Central memory CD8-positive, alpha-beta T cell (primary cell): Measurements from ENCODE around the gene LNPEP.

Experiments used
- ATAC-seq: fragments of 150-1000 bp; cut with Tn5 transposase; replicated peaks from 2 replicates; pipeline ENCODE4 v1.10.0; 2022; ENCODE audit warnings: mild to moderate bottlenecking, moderate FRiP score, moderate number of reproducible peaks; ENCODE audit not compliant: poor library complexity, severe bottlenecking; ENCODE audit errors: extremely low read depth
- DNase-seq, 2 donors: peaks; one replicate each; pipeline ENCODE4 v3.0.0; 2021; ENCODE audit warnings: low spot score in 2 of 2
- H3K27ac Mint-ChIP-seq: one replicate; pipeline ENCODE4 v1.8.0; 2022; ENCODE audit warnings: low read depth, mild to moderate bottlenecking, moderate library complexity, mixed read lengths
- H3K27me3 Mint-ChIP-seq: one replicate; pipeline ENCODE4 v1.8.0; 2022; ENCODE audit warnings: mixed read lengths
- H3K36me3 Mint-ChIP-seq: one replicate; pipeline ENCODE4 v1.8.0; 2022; ENCODE audit warnings: mild to moderate bottlenecking, moderate library complexity, mixed read lengths; ENCODE audit not compliant: insufficient read depth
- H3K4me1 Mint-ChIP-seq: one replicate; pipeline ENCODE4 v1.8.0; 2022; ENCODE audit warnings: mixed read lengths
- H3K4me3 Mint-ChIP-seq: one replicate; pipeline ENCODE4 v1.8.0; 2022; ENCODE audit warnings: mild to moderate bottlenecking, moderate library complexity, mixed read lengths
- H3K9me3 Mint-ChIP-seq: one replicate; pipeline ENCODE4 v1.8.0; 2022; ENCODE audit warnings: mixed read lengths

The LNPEP gene

GRCh38 chr5:97022898-97023297 is 87.0 kb downstream of the LNPEP start:
- Mint-ChIP-seq H3K4me1 (peaks cover 14% of the 10 kb centered on the region), H3K9me3 (no peaks in the 10 kb centered on the region), H3K27me3 (no peaks in the 10 kb centered on the region), H3K27ac (peak overlapping the region; percentile 75), H3K36me3 (peaks cover 63% of the 10 kb centered on the region), H3K4me3 (peak overlapping the region; percentile 38)
- DNase-seq (no peak), ATAC-seq (no peak)

- DNase-seq (no peak), ATAC-seq (no peak)
- H3K36me3 Mint-ChIP-seq, result peaks cover 82% of the 10 kb centered on the region
- no peaks in the 10 kb centered on the region for H3K27me3 Mint-ChIP-seq
- no peaks in the 10 kb centered on the region for H3K9me3 Mint-ChIP-seq
- no peak overlapping the region for H3K4me3 Mint-ChIP-seq
- peaks cover 14% of the 10 kb centered on the region for H3K4me1 Mint-ChIP-seq
- no peak overlapping the region for H3K27ac Mint-ChIP-seq
Measured at GRCh38 chr5:97026721-97027120, 90.8 kb downstream of the LNPEP start.

- ATAC-seq (no peak), DNase-seq (no peak)
- peaks cover 17% of the 10 kb centered on the region for H3K36me3 Mint-ChIP-seq
- H3K27me3 Mint-ChIP-seq, result no peaks in the 10 kb centered on the region
- H3K9me3 Mint-ChIP-seq, result no peaks in the 10 kb centered on the region
- H3K27ac Mint-ChIP-seq, result no peak overlapping the region
- H3K4me1 Mint-ChIP-seq, result peaks cover 12% of the 10 kb centered on the region
- no peak overlapping the region for H3K4me3 Mint-ChIP-seq
Measured at GRCh38 chr5:97037819-97038218, 101.9 kb downstream of the LNPEP start.

- no peak overlapping the region for H3K27ac Mint-ChIP-seq
- peaks cover 9% of the 10 kb centered on the region for H3K4me1 Mint-ChIP-seq
- no peaks in the 10 kb centered on the region for H3K9me3 Mint-ChIP-seq
- peaks cover 8% of the 10 kb centered on the region for H3K36me3 Mint-ChIP-seq
- ATAC-seq (no peak), DNase-seq (no peak)
- H3K4me3 Mint-ChIP-seq, result no peak overlapping the region
- H3K27me3 Mint-ChIP-seq, result no peaks in the 10 kb centered on the region
Measured at GRCh38 chr5:97041239-97041638, 105.4 kb downstream of the LNPEP start.

GRCh38 chr5:97042996-97043395 is 107.1 kb downstream of the LNPEP start:
- H3K9me3 Mint-ChIP-seq, result no peaks in the 10 kb centered on the region
- no peak overlapping the region for H3K4me3 Mint-ChIP-seq

GRCh38 chr5:97043511-97043910 is 107.6 kb downstream of the LNPEP start:
- no peak for DNase-seq
- Mint-ChIP-seq H3K4me1 (peaks cover 5% of the 10 kb centered on the region), H3K27me3 (no peaks in the 10 kb centered on the region), H3K4me3 (no peak overlapping the region), H3K36me3 (peaks cover 3% of the 10 kb centered on the region), H3K27ac (no peak overlapping the region), H3K9me3 (no peaks in the 10 kb centered on the region)
- no peak for ATAC-seq

More at GRCh38 chr5:97042996-97043395, 107.1 kb downstream of the LNPEP start:
- no peak for DNase-seq
- H3K27me3 Mint-ChIP-seq, result no peaks in the 10 kb centered on the region
- H3K4me1 Mint-ChIP-seq, result peaks cover 5% of the 10 kb centered on the region
- peaks cover 3% of the 10 kb centered on the region for H3K36me3 Mint-ChIP-seq
- H3K27ac Mint-ChIP-seq, result no peak overlapping the region
- no peak for ATAC-seq

GRCh38 chr5:97044052-97044451 is 108.2 kb downstream of the LNPEP start:
- Mint-ChIP-seq H3K36me3 (no peaks in the 10 kb centered on the region), H3K27ac (no peak overlapping the region), H3K4me1 (peaks cover under 1% of the 10 kb centered on the region), H3K27me3 (no peaks in the 10 kb centered on the region), H3K9me3 (no peaks in the 10 kb centered on the region), H3K4me3 (no peak overlapping the region)
- DNase-seq, result no peak
- no peak for ATAC-seq

GRCh38 chr5:97046270-97046982 is 110.5 kb downstream of the LNPEP start:
- Mint-ChIP-seq H3K4me1 (no peaks in the 10 kb centered on the region), H3K27ac (no peak overlapping the region), H3K27me3 (no peaks in the 10 kb centered on the region), H3K4me3 (no peak overlapping the region), H3K9me3 (no peaks in the 10 kb centered on the region), H3K36me3 (no peaks in the 10 kb centered on the region)
- DNase-seq (no peak), ATAC-seq (no peak)

- Mint-ChIP-seq H3K4me3 (no peak overlapping the region), H3K36me3 (no peaks in the 10 kb centered on the region), H3K27ac (no peak overlapping the region), H3K27me3 (no peaks in the 10 kb centered on the region), H3K4me1 (no peaks in the 10 kb centered on the region), H3K9me3 (no peaks in the 10 kb centered on the region)
- ATAC-seq (no peak), DNase-seq (no peak)
Measured at GRCh38 chr5:97047076-97047475, 111.2 kb downstream of the LNPEP start.

- Mint-ChIP-seq H3K4me3 (no peak overlapping the region), H3K9me3 (no peaks in the 10 kb centered on the region), H3K27me3 (peaks cover 9% of the 10 kb centered on the region), H3K4me1 (no peaks in the 10 kb centered on the region), H3K36me3 (no peaks in the 10 kb centered on the region), H3K27ac (no peak overlapping the region)
- DNase-seq (no peak), ATAC-seq (no peak)
Measured at GRCh38 chr5:97049175-97049574, 113.3 kb downstream of the LNPEP start.

- Mint-ChIP-seq H3K9me3 (peaks cover 9% of the 10 kb centered on the region), H3K27me3 (peaks cover 9% of the 10 kb centered on the region), H3K4me1 (no peaks in the 10 kb centered on the region), H3K4me3 (no peak overlapping the region), H3K27ac (no peak overlapping the region), H3K36me3 (no peaks in the 10 kb centered on the region)
- no peak for DNase-seq
- no peak for ATAC-seq
Measured at GRCh38 chr5:97056263-97056662, 120.4 kb downstream of the LNPEP start.

GRCh38 chr5:97062046-97062445 is 126.2 kb downstream of the LNPEP start:
- no peak for ATAC-seq
- H3K9me3 Mint-ChIP-seq, result peaks cover 9% of the 10 kb centered on the region

GRCh38 chr5:97063251-97063650 is 127.4 kb downstream of the LNPEP start:
- Mint-ChIP-seq H3K27ac (no peak overlapping the region), H3K36me3 (no peaks in the 10 kb centered on the region), H3K9me3 (peaks cover 9% of the 10 kb centered on the region), H3K4me1 (no peaks in the 10 kb centered on the region), H3K27me3 (no peaks in the 10 kb centered on the region), H3K4me3 (no peak overlapping the region)
- no peak for DNase-seq
- no peak for ATAC-seq

More at GRCh38 chr5:97062046-97062445, 126.2 kb downstream of the LNPEP start:
- Mint-ChIP-seq H3K4me1 (no peaks in the 10 kb centered on the region), H3K36me3 (no peaks in the 10 kb centered on the region), H3K27me3 (no peaks in the 10 kb centered on the region), H3K4me3 (no peak overlapping the region), H3K27ac (no peak overlapping the region)
- no peak for DNase-seq
